ENCODE measurements around the gene CXorf65.

The CXorf65 gene

DNA sequence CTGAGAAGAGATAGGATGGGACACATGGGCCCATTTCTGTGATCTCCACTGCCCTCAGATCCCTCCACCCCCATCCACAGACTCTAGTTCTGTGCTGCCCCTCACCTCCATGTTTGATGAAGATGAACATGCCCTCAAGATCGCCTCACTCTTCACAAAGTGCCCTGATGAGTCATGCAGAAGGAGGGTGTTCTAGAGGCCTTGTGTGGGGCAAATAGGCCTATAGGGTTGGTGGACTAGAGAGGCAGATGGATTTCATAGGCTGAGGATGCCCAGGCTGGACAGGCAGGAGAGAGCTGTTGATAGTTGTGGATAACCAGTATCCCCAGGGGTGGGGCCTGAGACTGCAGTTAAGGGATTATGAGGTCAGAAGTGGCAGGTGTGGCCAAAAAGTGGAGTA is at the start of gene CXorf65:
Gene CXorf65, minus strand, starts transcription at position 314 of the 400 bp plus-strand sequence. Its CDS starts 184 bp downstream, at position 130.
- no peak for DNase-seq

DNA sequence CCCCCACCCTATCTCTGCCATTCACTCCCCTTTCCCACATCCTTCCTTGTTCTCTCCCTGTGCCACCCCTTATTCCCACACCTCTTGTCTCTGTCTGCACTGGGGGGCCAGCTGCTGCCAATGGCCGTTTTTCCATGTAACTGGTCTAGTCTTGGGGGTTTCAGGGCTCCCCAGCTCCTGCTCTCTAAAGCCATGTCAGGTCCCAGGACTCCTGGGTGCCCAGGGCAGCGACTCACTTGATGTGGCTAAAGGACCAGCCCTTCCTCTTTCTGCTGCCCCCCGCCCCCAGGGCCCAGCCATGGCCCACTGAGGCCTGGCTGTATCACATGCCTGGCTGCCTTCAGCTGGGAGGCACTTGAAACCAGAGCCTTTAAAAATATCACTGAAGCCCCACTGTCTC is 48.1 kb upstream of the CXorf65 start:
- no peak for DNase-seq

DNA sequence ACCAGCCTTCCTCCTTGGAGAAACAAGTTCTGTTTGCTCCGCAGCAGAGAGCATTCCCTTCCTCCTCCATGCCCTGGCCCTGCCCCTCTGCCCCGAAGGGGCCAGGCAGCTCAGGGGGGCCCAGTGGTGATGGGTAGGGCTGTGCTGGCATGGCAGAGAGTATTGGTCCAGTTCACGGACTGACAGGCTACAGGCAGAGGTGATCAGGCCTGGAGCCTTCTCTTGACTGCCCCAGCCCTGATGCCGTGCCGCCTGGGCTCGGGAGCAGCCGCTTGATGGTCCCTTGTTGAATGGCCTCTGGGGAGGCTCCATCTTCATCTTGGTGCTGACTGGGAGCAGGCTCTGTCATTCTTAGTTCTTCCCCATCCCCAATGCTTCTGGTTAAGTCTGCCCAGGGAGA is 47.7 kb upstream of the CXorf65 start:
- DNase-seq: no peak

DNA sequence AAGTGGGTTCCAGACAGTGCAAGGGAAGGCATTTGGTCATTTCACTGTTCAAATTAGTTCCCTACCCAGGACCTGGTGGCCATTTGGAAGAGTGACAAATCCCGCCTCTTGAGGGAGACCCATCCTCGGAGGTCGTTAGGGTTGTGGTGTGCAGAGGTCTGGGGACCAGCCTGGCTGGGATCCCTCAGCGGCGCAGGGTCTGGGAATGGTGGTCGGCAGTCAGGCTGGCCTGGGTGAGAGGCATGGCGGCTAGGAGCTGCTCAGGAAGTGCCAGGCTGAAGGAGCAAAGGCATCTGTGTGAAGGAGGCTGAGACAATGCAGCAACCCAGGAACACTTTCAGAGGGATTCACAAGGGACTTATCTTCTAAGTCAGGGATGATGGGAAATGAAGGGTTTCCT is 44.8 kb upstream of the CXorf65 start:
- peak in 1 of 51 donors; percentile 4 for DNase-seq

DNA sequence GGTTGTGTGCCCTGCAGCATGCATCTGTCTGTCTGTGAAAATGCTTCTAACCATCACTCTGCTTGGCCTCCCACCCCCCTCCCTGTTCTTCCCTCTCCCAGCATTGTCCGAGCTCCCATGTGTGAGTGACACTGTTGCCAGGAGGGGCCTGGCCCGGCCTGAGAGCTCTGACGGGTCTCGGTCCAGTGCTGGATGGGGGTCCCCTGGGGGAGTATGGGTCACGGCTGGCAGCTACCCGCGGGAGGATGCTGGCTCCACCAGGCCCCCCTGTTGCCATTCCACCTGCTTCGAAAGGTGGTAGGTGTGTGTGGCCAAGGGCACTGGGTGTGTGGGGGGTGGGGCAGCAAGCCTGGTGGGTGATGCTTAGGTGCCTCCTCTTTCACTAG is 41.7 kb upstream of the CXorf65 start:
- DNase-seq: no peak

DNA sequence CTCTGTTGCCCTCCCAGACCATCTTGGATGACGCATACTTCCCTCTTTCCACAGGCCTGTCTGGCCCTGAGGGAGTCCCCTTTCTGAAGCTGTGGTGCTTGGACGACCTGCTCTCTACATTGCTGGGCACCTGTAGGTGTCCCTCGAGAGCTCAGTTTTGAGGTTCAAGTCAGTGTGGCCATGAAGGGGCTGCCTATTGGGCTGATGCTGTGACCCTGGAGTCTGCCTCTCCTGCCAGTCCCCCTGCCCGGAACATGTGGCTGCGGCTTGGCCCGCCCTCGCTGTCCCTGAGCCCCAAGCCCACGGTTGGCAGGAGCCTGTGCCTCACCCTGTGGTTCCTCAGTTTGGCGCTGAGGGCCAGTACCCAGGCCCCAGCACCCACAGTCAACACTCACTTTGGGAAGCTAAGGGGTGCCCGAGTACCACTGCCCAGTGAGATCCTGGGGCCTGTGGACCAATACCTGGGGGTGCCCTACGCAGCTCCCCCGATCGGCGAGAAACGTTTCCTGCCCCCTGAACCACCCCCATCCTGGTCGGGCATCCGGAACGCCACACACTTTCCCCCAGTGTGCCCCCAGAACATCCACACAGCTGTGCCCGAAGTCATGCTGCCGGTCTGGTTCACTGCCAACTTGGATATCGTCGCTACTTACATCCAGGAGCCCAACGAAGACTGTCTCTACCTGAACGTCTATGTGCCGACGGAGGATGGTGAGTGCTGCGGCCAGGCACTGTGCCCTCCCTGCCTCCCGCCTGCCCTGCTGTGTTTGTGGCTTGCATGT is 41.1 kb upstream of the CXorf65 start:
- DNase-seq: peak in 16 of 51 donors; percentile 2 to 26 (median 12)

DNA sequence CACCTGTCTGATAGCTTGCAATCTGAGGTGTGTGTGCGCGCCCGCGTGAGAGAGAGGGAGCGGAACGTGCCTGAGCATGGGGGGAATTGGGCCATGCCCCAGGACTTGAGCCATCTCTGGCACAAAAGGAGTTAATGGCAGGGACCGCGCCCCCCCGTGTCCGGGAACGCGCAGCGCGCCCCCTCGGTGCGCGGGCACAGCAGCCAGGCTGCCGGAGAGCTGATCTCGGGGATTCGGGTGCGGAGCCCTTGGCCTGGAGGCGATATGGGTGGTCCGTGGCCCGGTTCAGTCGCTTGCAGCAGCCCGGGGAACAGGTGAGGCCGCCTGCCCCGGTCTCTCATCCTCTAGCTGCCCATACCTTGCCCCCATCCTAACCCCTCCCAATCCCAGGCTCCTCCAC is 38.1 kb upstream of the CXorf65 start, which contains the start of gene NLGN3:
Gene NLGN3, plus strand, starts transcription at position 191 of the 400 bp plus-strand sequence. CDS start 2,909 bp downstream, outside the sequence.
- peak in 42 of 51 donors; percentile 0 to 64 (median 24) for DNase-seq

DNA sequence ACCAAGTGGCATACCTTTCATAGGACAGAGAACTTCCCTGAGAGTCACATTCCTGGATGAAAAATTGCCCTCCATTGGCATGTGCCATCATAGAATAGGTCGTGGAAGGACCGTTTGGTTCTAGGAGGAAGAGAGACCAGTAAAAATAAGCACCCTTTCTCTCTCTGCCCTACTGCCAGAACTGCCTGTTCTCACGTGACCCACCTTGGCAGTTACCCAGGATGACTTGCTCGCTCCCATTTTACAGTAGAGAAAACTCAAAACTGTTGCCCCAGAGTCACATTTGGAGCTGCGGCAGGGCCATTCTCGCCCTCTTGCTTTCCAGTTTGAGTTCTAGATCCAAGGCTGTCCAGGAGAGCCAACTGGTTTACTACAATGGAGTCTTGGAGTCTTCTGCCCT is 37.0 kb upstream of the CXorf65 start:
- peak in 34 of 51 donors; percentile 1 to 61 (median 24) for DNase-seq

DNA sequence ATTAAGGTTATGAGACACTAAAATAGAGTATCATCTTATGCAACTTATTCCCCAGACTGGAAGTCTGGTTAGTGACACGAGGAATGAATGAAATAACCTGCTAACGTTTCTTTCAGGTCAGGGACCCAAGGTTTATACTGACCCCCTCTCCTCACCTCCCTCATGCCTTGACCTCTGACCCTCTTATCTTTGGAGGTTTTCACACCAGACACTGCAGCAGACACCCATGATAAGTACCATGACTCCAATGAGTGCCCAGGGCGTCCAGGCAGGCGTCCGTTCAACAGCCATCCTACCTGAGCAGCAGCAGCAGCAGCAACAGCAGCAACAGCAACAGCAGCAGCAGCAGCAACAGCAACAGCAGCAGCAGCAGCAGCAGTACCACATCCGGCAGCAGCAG is 33.9 kb upstream of the CXorf65 start:
- DNase-seq: no peak

DNA sequence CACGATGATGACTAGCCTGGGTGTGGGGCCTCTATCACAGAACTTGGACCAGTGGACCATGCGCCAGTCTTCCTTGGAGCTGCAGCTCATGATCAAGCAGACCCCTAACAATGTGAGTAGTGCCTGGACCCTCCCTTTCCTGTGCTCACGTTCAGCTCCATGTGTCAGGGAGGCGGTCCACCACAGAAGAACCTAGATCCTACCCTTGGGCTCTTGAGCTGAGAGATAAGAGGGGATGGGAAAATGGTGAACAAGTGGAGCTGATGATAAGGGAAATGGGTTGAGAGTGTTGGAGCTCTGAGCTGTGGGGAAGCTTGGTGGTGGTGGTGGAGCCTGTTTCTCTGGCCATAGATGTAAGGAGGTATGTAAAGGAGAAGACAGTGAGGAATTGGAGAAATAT is 25.0 kb upstream of the CXorf65 start:
- no peak for DNase-seq

DNA sequence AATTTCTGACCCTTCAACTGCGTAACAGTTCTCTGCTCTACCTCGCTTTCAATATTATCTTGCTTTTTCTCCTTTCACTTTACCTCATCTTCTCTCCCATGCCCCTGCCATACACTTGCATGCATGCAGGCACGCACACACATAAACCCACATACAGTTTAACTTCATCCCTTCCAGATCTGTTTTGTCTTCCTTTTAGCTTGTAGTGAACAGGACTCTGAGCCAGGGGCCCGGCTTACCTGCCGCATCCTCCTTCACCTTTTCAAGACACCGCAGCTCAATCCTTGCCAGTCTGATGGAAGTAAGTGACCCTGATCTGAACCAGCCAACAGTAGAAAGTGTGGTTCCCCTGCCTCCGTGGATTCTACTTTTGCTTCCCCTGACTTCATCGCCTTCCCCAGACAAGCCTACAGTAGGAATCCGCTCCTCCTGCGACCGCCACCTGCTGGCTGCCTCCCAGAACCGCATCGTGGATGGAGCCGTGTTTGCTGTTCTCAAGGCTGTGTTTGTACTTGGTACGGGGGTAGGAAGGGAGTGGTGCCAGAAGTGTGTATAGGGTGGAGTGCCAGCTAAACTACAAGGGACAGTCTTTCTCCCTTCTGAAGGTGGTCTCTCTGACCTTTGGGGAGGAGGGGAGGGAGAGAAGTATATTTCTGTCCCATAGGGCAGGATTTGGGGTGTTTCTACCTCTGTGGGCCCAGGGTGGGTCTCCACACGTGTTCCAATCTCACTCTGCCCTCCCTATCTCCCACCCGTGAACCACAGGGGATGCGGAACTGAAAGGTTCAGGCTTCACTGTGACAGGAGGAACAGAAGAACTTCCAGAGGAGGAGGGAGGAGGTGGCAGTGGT is 22.6 kb upstream of the CXorf65 start:
- DNase-seq: peak in 43 of 51 donors; percentile 1 to 65 (median 33)

DNA sequence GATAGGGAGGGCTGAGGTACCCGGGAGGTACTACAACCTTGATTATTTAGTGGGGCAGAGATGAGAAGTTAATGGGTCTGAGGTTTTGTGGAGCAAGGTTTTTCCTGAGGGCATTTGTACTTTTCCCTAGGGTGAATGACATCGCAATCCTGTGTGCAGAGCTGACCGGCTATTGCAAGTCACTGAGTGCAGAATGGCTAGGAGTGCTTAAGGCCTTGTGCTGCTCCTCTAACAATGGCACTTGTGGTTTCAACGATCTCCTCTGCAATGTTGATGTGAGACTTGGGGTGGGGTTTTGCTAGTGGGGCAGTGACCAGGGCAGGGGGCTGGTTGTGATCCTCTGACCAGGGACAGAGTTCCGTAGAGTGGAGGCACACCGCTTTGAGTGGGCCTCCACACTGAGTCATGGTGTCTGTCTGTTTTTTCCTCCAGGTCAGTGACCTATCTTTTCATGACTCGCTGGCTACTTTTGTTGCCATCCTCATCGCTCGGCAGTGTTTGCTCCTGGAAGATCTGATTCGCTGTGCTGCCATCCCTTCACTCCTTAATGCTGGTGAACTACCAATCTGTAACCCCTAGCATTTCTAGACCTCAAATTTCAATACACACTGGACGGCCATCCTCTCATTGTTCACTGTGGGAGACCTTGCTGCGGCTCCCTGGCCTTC is 21.8 kb upstream of the CXorf65 start:
- no peak for DNase-seq

DNA sequence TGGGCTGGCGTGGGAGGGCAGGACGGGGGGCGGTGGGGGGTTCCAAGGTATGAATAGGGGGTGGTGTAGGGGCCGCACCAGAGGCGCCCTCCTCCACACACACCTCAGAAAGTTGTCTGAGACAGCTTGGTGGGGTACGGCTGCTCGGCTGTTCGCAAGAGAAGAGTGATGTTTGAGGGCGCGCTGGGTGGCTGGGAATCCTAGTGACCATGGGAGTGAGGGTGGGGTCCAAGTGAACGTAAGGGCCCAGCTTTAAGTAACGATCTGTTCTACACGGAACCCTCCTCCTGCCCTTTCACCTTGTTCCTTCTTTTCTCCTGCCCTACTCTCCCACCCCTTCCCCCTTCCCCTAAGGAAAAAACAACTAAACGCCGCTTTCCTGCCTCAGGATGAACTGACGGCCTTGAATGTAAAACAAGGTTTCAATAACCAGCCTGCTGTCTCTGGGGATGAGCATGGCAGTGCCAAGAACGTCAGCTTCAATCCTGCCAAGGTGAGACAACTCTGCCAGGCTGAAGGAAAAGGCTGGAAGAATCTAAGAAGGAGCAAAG is 12.5 kb upstream of the CXorf65 start:
- peak in 4 of 51 donors; percentile 1 to 35 (median 13) for DNase-seq

DNA sequence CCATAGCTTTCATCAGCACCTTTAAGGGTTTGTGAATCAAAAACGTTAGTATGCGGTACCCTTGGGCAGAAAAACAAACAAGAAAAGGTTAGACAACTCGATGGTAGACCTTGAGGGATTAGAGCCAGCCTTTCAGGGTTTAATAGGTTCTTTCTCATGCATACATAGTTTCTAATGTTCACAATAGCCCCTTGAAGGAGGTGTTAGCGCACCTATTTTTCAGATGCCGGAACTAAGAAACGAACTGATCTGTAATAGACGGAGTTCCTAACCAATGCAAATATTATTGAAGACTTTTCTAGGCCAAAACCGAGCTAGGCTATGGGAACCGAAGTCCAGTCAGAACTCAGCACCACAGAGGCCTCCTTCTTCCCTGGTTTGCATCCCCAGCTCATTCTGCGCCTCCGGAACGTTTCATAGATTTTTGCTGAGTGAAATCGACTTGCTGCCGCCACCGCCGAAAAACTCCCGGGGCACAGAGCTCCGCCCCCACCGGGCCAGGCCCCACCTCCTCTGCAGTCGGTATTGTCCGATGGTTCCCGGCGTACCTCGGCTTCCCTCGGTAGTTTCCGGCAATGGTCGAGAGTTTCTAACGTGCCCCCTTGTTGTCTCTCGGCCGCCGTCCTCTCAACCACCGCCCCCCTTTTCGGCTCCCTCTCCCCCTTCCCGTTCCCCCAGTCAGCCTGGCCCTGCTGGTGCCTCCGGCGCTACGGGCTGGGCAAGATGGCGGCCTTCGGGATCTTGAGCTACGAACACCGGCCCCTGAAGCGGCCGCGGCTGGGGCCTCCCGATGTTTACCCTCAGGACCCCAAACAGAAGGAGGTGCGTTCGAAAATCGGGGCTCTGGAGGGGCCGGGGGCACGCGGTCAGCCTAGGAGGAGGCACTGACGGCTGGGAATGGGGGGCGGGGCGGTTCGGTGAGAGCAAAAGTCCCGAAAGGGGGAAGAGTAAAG is 11.8 kb upstream of the CXorf65 start, which contains the start of gene MED12:
Gene MED12, plus strand, starts transcription at position 565 of the 953 bp plus-strand sequence. Its CDS starts 159 bp downstream, at position 724.
- DNase-seq: peak; percentile 4 to 86 (median 72)

DNA sequence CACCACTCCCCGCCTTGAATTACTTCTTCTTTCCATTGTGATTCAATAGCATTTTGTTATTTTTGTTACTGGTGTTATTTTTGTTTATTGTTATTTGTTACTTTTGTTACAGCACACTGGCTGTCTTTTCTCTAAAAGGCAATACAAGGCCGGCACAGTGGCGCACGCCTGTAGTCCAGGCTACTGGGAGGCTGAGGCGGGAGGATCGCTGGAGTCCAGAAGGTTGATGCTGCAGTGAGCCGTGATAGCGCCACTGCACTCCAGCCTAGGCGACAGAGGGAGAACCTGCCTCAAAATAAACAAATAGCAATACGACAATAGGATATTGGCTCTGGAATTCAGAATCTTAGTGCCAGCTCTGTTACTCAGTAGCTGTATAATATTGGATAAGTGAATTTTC is 10.8 kb upstream of the CXorf65 start:
- DNase-seq: no peak

DNA sequence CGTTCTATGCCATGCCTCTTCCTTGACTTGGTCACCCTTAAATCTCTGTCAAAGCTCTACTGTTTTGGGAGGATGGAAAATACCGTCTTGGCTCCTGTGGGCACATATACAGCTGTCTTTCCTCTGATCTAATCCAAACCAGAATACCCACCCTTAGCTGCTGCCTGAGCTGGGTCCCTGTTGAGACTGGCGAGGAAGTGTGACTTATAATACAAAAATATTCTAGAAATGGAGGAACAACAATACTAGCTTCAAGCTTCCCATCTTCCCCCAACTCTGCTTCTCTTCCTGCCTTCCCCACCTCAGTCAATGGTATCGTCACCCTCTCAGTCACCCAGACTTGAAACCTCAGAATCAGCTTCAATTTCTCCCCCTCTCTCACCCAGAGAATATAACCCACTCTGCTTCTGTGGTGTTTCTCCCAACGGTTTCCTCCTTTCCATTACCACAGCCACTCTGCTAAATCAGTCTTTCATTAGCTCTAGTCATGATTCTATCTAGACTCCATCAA is 5.4 kb upstream of the CXorf65 start:
- DNase-seq: no peak

DNA sequence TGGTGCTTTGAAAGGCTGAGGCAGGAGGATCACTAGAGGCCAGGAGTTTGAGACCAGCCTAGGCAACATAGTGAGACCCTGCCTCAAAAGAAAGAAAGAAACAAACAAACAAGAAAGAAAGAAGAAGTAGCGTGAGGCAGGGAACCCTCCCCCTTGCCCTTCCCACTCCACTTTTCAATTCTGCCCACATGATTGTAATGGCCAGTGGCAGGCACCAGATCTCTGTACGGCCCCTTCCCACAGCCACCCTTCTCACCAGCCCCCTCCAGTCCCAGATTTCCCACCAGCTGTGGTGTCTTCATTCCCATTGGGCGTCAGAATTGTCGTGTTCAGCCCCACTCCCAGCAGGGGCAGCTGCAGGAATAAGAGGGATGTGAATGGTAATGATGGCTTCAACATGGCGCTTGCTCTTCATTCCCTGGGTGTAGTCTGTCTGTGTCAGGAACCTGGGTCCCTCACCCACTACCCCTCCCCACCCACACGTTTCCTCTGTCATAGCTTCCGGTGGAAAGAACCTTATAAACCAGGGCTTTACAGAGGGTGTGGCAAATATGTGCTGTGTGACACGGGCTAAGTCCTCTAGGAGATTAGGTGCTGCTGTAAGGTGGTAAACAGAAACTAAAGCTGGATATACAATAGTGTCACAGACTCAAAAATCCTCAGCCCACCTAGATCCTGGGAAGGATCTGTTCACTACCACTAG is 4.8 kb upstream of the CXorf65 start, which contains the start of gene IL2RG:
Gene IL2RG, minus strand, starts transcription at position 437 of the 703 bp plus-strand sequence. Its CDS starts 38 bp downstream, at position 399.
- DNase-seq: no peak

DNA sequence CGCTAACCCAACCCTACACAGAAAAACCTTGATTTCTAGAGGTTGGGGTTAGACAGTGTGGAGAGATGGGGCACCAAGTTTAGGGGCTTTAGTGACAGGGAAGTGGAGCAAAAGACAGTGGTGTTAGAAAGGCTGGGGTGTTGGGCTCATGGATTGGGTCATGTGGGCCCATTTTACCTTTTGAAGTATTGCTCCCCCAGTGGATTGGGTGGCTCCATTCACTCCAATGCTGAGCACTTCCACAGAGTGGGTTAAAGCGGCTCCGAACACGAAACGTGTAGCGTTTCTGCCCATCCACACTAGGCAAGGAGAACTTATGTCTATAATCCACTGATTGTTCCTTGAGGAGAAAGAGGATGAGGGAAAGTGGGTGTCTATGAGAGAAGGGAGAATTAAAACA is 2.5 kb upstream of the CXorf65 start:
- no peak for DNase-seq

DNA sequence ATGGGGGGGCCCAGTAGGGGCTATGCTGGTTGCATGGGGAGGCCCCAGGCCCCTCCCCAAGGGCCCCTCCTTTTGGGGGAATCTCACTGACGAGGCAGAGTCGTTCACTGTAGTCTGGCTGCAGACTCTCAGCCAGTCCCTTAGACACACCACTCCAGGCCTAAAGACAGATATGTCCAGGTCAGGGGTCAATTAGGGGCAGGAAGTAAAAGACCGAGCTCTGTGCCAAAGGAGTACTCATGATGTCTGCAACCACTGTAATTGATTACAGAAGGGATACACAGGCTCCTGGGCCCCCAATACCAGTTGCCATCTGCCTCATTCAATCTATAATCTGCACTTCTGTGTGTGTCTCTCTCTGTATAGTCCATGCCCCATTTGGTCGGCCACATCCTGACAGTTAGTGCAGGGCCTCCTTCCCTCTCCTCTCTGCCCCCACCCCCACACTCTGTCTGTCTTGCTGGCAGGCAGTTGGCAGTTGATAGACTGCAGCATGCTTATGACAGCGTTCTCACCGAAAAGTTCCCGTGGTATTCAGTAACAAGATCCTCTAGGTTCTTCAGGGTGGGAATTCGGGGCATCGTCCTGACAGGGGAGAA is 1.3 kb upstream of the CXorf65 start:
- peak in 1 of 51 donors; percentile 0 for DNase-seq

All from hypothalamus (tissue), 51 donors.